RPMI8226 (cell line): ENCODE measurements around the gene WDR12.
A peak's percentile ranks its signal among the peaks of the same experiment; 100 is the strongest.
"Not testable (repeated sequence)": the region's sequence is repeated elsewhere in the genome, so short reads cannot be mapped to it uniquely, and the experiment has no call there.

Source experiments
- DNase-seq: peaks from one replicate; pipeline ENCODE4 v3.0.0-alpha.2; 2015

Gene WDR12

DNA sequence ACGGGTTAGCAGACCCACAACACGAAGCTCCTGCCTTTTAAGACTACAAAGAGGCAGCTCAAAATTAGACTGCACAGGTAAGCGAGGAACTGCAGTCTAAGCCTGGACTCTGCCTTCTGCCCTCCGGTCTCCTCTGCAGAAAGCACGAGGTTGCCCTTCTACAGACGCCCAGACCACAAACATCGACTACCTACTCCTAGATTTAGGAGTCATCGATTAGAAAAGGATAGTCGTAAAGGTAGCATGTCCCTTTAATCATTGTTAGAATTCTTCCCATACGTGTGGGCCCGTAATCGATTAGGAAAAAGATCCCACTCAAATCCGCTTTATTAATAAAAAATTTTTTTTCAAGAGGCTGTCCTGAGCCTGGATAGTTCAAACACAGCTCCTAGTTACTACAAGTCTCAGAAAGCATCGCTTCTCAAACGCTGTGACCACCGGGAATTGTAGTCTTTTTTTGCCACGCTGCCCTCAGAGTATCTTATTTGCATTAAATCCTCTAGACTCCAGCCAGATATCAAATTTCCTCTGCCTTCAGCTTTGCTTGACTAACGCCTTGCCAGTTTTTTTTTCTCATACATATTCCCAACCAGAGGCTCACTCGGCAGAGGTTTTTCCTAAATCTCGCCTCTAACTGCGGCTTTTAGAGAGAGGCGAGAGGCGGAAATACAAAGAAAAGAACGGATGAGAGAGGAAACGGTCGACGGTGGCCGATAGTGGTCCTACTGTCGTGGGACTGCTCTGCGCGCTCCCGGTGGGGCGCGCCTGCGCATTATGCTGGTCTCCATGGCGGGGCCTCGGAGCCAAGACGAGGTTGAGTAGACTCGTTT, at the start of gene WDR12, which contains the start of gene CARF:
TSS of gene WDR12 (minus strand) at position 162 of the 830 bp plus-strand sequence. CDS start 197 bp downstream, outside the sequence.
TSS of gene CARF (plus strand) at position 764 of the 830 bp plus-strand sequence. CDS start 29,628 bp downstream, outside the sequence.
- DNase-seq, result peak; percentile 95

GRCh38 chr2:202960524-202960923, 49.1 kb upstream of the WDR12 start:
- DNase-seq, result no peak

DNA sequence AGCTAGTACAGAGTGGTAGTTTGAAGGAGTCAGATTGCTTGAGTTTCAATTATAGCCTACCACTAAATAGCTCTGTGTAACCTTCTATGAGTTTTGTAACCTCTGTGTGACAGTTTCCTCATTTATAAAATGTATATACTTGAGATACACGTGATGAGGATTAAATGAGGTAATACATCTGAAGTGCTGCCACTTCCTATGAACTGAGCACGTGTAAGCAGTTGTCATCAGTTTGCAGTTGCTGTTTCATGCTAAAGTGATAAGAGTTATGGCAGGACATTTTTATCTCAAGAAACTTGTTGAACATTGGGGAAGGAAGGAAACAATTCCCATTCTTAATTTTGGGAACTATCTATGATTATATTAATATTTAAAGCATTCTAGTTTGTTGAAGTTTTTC, 39.1 kb upstream of the WDR12 start:
- no peak for DNase-seq

- not testable (repeated sequence) for DNase-seq
Observed at GRCh38 chr2:202949333-202949732, 37.9 kb upstream of the WDR12 start.

DNA sequence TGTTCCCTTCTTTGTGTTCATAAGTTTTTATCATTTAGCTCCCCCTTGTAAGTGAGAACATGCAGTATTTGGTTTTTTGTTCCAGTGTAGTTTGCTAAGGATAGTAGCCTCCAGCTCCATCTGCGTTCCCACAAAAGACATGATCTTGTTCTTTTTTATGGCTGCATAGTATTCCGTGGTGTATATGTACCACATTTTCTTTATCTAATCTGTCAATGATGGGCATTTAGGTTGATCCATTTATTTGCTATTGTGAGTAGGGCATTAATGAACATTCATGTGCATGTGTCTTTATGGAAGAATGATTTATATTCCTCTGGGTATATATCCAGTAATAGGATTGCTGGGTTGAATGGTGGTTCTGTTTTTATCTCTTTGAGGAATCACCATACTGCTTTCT, 34.0 kb upstream of the WDR12 start:
- DNase-seq, result no peak

DNA sequence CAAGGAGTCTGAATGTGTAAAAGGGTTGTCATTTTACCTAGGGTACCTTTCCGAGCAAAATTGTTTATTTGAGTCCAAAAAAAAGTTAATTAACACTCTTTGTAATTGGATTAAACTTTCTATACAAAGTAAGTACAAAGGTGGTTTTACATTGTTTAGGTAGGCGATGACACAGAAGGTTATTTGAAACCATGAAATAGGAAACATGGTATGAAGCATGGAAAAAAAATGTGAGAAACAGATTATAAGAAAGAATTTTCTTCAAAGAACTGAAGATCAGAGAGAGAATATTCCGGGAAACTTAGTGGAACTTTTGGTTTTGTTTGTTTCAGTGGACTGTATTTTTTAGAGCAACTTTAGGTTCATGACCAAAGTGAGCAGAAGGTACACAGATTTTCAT, 33.3 kb upstream of the WDR12 start:
- no peak for DNase-seq

DNA sequence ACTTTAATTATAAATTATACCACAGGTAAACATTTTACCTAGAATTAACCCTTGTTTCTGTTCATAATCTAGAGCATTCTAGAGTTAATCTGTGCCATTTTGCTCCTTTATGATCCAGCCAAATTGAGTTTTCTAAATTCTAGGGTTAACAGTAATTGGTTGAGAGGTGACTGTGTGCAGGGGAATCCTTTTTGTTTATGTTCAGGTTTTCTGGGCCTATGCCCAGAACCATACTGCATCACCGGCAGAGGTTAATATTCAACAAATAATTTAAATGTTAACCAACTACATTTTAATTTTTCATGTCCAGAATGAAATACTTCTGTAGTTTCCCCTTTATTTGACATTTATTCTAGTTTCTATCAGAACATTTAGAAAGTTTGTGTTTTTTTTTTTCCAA, 32.9 kb upstream of the WDR12 start:
- DNase-seq, result no peak

- no peak for DNase-seq
Observed at GRCh38 chr2:202941771-202942170, 30.3 kb upstream of the WDR12 start.

DNA sequence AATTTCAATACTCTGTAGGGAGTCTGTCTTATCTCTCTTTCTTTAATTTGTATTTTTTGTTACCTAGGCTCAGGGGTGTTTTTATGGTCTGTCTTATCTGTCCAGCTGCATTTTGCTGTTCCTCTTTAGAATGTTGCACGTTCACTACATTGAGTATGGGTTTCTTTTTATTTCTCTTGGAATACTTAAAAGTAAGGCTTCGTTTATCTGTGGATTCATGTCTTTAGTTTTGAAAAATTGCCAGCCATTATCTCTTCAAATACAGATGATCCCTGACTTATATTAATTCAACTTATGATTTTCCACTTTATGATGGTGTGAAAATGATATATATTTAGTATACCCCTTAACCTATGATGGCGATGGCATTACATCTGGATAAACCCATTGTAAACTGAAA, 27.5 kb upstream of the WDR12 start:
- no peak for DNase-seq

- DNase-seq, result no peak
Observed at GRCh38 chr2:202934456-202934855, 23.0 kb upstream of the WDR12 start.

- no peak for DNase-seq
Observed at GRCh38 chr2:202933958-202934357, 22.5 kb upstream of the WDR12 start.

DNA sequence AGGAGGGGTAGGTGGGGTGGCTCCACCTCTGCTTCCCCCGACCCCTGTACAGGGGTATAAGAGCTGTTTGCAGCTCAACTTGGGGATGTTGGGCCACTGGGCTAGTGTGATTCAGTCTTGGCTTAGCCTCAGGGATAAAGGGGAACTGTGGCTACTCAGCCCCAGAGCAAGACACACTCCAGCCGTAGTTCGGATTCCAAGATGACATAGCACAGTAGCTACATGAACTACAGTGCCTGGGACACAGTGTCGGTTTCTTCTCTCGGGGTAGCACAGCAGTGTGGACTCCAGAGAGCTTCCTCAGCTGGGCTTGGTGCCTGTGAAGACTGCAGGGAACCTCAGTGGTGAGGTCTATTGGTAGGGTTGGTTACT, 21.7 kb upstream of the WDR12 start:
- no peak for DNase-seq

DNA sequence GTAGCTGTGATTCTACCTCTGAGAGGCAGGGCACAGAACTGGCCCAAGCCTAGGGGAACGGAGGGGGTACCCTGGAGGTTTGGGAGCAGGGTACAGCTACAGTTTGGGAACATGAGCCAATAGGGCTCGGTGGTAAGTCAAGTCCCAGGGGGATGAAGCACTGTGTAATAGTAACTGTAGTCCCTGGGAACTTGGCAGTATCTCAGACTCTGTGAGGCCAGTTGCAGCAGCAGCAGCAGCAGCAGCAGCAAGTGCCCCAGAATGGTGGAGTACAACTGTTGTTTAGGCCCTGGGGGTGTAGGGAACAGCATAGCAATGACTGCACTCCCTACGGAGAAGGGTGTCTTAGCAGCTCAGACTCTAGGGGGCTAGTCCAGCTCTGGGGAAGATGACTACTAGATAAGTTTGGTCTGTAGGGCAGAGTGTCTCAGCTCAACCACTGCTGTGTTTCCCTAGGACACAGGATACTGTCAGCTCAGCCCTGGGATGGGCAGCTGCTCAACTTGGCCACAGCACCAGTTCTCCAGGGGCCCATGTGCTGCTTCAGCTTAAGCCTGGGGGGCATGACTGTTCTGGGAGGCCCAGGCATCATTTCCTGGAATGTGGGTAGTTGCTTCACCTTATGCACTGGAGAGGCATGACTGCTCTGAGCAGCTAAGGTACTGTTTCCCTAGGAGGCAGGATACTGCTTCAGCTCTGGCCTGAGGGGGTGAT, 21.1 kb upstream of the WDR12 start:
- no peak for DNase-seq

DNA sequence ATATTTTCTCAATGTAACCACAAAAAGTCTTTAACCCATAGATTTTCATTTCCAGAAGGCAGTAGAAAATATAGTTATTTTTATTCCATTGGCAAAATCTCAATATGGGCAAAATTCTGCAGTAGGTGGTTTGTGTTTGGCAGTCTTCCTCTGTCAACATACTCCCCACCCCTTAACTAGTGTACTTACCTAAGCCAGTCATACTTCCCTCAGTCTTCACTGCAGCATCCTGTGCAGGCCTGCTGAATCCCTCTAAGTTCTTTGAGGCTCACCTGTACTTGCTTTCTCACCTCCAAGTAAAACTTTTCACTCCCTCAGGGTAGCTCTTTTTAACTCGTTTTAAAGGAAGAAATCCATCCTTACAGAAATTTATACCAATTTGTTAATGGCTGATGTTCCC, 7.4 kb upstream of the WDR12 start:
- no peak for DNase-seq

DNA sequence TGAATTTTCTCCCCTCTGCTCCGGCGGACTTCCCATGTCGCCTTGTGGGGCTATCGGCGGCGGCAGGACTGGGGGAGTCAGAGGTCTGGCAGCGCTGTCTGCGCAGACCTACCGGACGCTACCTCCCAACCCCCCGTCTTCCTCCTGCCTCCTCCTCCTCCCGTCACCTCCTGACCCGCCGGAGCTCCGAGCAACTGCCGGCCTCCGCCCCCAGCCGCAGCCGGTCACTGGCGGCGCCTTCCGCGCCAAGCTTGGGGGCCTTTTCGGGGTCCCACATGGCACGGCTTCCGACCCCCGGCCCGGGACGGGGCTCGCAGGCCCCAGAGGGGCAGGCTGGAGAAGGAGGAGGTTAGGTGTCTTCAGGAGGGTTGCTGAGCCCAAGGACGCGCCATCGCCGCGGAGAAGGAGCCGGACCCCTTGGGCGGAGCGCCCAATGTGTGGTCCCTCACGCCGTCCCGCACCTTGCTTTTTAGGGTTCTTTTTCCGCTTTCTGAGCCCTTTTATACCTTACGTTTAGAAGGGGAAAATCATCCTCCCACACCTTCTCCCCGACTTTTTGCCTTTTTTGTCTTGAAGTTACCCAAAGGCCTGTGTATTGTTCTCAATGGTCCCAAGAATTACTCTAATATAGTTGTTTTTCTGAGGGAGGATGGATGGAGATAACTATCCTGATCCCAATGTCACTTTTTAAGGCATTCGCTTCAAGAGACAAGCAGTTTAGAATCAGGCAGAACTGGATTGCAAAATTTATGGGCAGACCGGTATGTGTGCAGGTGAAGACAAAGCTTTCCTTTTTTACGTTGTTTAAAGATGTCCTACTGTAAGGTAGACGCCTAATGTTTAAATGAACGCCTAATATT, 1.1 kb upstream of the WDR12 start:
- DNase-seq, result not testable (repeated sequence)

GRCh38 chr2:202911203-202911511, 316 bp downstream of the WDR12 start:
- no peak for DNase-seq

DNA sequence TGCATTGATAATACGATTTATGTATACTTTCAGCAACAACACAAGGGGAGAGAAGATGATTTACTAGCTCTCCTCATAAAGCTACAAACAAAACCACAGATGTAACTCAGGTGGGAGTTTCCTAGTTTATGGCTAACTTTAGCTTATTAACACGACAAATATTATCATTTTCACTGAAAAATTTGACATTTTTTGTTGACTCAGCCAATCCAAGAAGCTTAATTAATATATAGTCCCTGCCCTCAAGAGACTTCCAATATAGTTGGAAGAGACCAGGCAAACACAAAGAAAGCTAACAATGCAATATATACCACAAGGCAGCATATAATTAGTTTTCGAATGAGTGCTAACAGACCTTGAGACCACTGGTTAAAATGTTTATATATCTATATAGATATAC, 775 bp downstream of the WDR12 start:
- no peak for DNase-seq

DNA sequence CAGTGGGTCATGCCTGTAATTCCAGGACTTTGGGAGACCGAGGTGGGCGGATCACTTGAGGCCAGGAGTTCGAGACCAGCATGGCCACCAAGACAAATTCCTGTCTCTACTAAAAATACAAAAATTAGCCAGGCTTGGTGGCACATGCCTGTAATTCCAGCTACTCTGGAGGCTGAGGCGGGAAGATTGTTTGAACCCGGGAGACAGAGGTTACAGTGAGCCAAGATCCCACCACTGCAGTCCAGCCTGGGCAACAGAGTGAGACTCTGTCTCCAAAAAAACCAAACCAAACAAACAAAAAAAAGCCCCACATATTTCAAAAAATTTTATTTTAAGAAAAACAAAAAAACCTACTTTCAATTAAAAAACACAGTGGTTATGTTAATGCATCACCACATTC, 1.2 kb downstream of the WDR12 start:
- not testable (repeated sequence) for DNase-seq

GRCh38 chr2:202909394-202910192, 1.9 kb downstream of the WDR12 start:
- no peak for DNase-seq

DNA sequence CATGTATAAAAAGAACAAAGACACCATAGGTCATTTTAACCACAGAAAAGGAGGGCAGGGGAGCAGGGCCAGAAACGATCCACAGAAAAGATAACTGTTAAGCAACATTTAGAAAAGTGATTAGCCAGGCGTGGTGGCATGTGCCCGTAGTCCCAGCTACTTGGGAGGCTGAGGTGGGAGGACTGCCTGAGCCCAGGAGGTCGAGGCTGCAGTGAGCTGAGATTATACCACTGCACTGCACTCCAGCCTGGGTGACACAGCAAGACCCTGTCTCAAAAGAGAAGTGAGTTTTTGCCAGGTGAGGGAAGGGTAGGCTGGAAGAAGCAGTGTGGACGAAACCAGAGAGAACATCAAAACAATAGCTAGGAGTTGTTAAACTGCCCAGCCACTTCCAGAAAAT, 3.3 kb downstream of the WDR12 start:
- DNase-seq, result no peak

DNA sequence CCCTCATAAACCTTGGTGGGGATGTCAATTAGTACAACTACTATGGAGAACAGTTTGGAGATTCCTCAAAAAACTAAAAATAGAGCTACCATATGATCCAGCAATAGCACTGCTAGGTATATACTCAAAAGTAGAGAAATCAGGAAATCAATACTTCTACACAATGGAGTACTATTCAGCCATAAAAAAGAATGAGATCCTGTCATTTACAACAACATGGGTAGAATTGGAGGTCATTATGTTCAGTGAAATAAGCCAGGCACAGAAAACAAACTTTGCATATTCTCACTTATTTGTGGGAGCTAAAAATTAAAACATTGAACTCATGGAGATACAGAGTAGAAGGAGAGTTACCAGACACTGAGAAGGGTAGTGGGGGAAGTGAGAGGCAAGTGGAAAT, 6.0 kb downstream of the WDR12 start:
- not testable (repeated sequence) for DNase-seq

DNA sequence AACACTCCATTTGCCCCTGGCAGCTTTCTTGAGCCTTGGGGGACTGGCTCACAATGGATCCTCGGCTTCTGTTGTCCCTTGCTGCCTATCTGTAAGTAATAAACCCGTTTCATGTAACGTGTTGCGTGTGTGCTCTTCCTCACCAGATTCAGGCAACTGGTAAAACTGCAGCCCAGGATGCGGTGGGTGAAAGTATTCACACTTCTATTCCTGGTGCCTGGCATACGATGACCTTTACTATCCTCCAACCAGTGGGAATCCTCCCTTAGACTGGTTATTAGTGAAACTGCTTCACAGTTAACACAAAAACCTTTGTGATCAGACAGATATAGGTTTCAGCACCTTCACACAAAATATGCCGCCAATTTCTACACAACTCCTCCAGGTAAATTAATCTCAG, 26.3 kb downstream of the WDR12 start:
- no peak for DNase-seq
